GM12874 (cell line): Measurements from ENCODE around the gene LRRC59.

ENCODE experiments used
- TF ChIP-seq, protein P1 (sequence below): IDR thresholded peaks from 2 replicates; pipeline ENCODE4 v1.5.1; 2011; ENCODE audit warnings: low read depth, mild to moderate bottlenecking, control low read depth, low read length, moderate library complexity; ENCODE audit not compliant: insufficient read depth

The LRRC59 gene

DNA sequence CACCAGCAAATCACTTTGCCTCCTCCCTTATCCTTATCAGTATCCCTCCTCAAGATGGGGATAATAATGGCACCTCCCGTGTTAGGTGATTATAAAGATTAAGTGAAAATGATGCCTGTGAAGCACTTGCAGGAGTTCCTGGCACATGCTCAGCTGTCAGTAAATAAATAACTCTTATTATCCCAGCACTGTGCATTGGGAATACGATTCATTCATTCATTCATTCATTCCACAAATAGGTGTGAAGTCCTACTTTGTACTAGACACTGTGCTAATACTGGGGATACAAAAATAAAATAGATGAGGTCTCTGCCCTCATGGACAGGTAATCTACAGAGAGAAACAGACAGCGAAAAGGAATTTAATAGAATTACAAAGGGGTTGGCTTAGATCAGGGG lies 49.4 kb downstream of the LRRC59 start:
- TF ChIP-seq, protein P1, sequence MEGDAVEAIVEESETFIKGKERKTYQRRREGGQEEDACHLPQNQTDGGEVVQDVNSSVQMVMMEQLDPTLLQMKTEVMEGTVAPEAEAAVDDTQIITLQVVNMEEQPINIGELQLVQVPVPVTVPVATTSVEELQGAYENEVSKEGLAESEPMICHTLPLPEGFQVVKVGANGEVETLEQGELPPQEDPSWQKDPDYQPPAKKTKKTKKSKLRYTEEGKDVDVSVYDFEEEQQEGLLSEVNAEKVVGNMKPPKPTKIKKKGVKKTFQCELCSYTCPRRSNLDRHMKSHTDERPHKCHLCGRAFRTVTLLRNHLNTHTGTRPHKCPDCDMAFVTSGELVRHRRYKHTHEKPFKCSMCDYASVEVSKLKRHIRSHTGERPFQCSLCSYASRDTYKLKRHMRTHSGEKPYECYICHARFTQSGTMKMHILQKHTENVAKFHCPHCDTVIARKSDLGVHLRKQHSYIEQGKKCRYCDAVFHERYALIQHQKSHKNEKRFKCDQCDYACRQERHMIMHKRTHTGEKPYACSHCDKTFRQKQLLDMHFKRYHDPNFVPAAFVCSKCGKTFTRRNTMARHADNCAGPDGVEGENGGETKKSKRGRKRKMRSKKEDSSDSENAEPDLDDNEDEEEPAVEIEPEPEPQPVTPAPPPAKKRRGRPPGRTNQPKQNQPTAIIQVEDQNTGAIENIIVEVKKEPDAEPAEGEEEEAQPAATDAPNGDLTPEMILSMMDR, result no peak

DNA sequence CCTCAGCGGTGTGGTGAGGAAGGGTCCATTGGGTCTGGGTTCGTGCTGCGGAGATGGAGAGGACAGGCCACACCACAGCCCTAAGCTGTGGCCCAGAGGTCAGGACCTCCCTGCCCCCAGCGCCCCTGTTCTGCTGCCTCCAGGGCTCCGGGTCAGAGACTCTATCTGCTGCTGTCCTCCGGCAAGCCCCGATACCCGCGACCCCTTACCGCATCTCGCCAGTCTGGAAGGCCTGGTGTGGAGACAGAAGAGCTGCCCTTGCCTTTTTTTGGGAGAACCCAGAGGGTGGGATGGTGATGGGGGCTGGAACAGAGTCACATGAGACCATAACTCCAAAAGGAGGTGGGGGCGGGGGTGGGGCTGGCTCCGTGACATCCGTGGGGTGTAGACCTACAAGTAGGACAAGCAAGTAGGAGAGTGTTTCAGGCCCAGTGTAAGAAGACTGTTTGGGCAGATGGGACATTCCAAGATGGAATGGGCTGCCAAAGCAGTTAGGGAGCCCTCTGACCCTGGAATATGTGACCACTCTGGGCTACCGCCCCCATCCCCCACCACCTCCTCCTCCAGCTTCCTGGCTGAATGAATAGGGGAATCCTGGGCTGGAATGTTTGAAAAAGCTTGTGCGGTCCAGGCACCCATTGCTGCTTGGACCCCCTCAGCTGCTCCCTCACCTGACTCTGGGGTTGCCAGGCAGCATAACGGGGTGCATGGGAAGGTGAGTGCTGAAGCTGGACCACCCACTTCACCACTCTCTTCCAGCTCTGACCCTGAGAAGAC lies 50.0 kb downstream of the LRRC59 start:
- TF ChIP-seq, protein P1, result no peak

DNA sequence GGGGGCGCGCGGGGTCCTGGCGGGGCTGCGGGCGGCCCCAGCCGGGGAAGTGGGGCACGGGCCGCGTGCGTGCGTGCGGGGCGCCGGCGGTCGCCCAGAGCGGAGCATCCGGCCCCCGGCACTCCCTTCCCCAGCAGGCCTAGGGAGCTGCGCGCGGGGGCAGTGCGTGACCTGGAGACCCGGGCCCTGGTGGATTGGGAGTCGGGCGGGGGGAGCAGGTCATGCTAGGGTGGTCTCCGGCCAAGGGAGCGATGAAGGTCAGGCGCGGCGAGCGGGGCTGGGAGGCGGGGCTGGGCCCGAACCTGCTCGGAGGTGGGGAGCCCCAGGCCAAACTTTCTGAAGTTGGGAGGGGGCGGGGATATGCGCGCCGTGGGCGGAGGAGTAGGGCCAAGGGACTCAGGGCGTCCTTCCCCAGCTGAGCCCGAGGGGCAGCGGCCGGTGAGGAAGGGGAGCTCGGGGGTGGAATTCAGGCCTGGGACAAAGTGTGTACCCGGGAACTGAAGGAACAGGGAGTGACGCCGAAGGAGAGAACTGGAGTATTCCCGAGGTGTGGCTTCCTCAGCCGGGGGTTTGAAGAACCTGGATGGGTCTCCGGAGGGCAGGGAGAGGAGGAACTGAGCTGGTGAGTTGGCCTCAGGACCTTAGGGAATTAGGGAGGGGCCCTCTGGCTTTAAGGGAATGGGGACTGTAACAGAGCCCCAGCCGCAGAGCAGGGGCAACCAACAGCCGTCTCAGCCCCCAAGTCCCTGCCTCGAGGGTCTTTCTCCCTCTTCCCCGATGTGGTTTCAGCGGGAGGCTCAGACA lies 50.8 kb downstream of the LRRC59 start:
- TF ChIP-seq, protein P1, result no peak

DNA sequence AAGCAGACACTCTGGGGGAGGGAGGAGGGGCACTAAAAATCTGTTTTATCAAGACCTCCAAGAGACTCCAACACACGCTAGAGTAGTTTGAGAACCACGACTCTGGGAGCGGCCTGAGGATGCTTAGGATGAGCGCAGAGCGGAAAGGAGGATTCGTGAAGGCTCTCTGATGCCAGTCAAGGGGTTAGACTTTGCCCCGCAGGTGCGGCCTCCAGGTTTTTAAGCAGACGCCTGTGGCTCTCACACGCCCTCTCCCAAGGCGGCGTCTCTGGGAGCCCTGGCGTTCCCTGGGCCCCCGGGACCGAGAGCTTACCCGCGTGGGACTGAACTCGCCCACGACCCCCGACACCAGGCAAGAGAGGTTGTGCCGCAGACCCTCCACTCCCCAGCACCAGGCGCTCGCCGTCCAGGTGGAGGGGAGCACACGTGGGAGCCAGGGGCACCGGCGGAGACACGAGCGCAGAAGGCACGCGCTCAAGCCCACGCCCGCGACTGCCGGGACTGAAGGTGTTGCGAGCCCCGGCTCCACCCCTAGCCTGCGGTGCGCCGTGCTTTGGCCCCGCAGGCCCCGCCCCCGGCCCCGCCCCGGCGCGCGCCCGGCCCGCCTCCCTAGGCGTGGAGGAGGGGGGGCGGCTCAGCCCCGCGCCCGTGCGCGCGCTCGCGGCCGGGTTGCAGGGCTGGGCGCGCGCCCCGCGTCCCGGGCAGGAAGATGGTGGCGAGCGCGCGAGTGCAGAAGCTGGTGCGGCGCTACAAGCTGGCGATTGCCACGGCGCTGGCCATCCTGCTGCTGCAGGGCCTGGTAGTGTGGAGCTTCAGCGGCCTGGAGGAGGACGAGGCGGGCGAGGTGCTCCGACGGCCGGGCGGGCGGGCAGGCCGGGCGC lies 51.7 kb downstream of the LRRC59 start, which contains the start of gene XYLT2:
TSS of gene XYLT2 (plus strand) at position 695 of the 881 bp plus-strand sequence. CDS start at position 710, 15 bp downstream.
- TF ChIP-seq, protein P1, result no peak

DNA sequence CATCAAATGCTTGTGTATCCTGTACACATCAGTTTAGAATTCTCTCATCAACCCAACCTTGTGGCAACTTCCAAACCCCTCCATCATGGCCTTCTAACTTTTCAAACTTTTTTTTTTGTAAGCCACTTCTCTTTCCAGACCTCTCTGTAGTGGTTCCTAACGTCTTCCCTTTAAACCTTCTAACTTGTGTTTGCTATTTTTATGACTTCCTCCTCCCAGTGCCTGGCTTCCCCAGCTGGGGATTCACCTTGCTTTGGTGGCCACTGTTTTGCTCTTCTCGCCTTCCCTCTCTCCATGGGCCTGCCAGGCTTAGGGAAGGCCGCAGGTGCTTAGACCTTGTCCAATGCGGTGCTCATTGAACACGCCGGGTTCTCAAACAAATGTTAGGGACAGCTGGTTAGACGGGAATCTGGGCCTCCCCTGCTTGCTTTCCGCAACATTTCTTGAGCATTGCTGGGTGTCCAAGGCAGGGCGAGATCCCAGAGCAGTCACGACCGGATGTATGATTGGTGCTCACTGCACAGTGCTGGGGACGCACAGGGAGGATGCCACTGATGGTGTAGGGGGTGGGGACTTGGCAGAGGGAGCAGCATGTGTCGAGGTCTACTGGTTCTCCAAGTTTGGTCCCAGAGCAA lies 52.5 kb downstream of the LRRC59 start:
- TF ChIP-seq, protein P1, result no peak

DNA sequence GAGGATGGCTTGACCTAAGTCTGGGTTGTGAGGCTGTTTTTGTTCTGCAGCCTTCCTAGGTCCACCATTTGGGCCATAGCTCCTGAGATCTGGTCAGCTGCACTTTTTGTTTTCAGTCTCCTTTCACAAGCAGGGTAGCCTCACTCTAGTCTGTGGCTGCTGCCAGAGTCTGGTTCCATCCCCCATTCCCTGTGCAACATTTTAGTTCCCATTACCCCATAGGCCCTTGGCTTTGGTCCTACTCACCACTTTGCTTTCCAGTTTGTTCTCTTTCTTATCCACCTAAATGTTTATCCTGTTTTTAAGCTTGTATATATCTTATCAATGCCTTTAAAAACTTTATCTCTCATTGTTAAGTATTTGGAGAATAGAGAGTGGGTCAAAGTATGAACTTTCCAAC lies 57.9 kb downstream of the LRRC59 start:
- TF ChIP-seq, protein P1, result no peak

DNA sequence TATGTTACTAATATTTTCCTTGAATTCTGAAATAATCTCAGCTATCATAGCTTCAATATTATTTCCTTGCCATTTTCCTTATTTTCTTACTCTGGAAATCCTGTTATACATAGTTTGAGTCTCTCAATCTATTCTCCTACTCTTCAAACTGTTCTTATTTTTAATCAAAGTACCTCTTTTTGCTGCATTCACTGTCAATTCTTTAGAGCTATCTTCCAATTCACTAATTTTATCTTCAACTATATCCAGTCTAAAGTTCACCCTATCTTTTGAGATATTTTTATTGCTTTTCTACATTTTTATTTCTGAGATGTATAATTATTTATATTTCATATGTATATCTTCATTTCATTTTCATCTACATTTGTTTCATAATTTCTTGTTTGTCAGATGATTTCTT lies 58.7 kb downstream of the LRRC59 start:
- TF ChIP-seq, protein P1, result no peak
